Subcutaneous adipose tissue (tissue), 4 donors: ENCODE data around the gene ZNF652. TPM values are rescaled to one million over a fixed set of nuclear protein-coding genes. Genes with fewer than 3 reads are reported as not detected.

Experiments used
- CTCF ChIP-seq: fragments of 450-650 bp; IDR thresholded peaks from one replicate; pipeline ENCODE4 v1.5.1; 2016; ENCODE audit warnings: low read depth, mild to moderate bottlenecking, control low read depth, antibody characterized with exemption, moderate library complexity
- total RNA-seq, 4 donors: library from RNA; depleted of rRNA; stranded (reverse); fragments of >200 nt; gene quantifications; one replicate each; pipeline ENCODE4 v1.1.0, GENCODE V29; 2016

ZNF652 gene
- total RNA-seq, 4 donors from 2014 or later: 32.1 to 52.0 (median 34.5) TPM

GRCh38 chr17:49312722-49313121 is 49.3 kb downstream of the ZNF652 start:
- TF ChIP-seq CTCF: no peak

GRCh38 chr17:49299996-49300395 is 62.1 kb downstream of the ZNF652 start:
- TF ChIP-seq CTCF: no peak

GRCh38 chr17:49298371-49298976 is 63.6 kb downstream of the ZNF652 start:
- TF ChIP-seq CTCF: no peak

- TF ChIP-seq CTCF: no peak
Measured at GRCh38 chr17:49297141-49297540, 64.9 kb downstream of the ZNF652 start.

- TF ChIP-seq CTCF: no peak
Measured at GRCh38 chr17:49294122-49294521, 67.9 kb downstream of the ZNF652 start.

GRCh38 chr17:49292901-49293300 is 69.1 kb downstream of the ZNF652 start:
- no peak for TF ChIP-seq CTCF

- TF ChIP-seq CTCF: no peak
Measured at GRCh38 chr17:49291929-49292328, 70.1 kb downstream of the ZNF652 start.
